Astrocyte (in vitro differentiated cells and primary cell): ENCODE data around the gene GRM5.

Experiments used
- EZH2 ChIP-seq: IDR thresholded peaks from 2 replicates; pipeline ENCODE4 v1.6.1; 2012; ENCODE audit warnings: mild to moderate bottlenecking, low read length, inconsistent platforms; ENCODE audit not compliant: insufficient read depth
- TF ChIP-seq, protein P1 (sequence below): IDR thresholded peaks from 2 replicates; pipeline ENCODE4 v1.5.1; 2011; ENCODE audit warnings: low read depth, mild to moderate bottlenecking, inconsistent platforms, low read length, moderate library complexity; ENCODE audit not compliant: insufficient read depth

GRCh38 chr11:88683024-88683423, 382.8 kb downstream of the GRM5 start:
- TF ChIP-seq, protein P1, sequence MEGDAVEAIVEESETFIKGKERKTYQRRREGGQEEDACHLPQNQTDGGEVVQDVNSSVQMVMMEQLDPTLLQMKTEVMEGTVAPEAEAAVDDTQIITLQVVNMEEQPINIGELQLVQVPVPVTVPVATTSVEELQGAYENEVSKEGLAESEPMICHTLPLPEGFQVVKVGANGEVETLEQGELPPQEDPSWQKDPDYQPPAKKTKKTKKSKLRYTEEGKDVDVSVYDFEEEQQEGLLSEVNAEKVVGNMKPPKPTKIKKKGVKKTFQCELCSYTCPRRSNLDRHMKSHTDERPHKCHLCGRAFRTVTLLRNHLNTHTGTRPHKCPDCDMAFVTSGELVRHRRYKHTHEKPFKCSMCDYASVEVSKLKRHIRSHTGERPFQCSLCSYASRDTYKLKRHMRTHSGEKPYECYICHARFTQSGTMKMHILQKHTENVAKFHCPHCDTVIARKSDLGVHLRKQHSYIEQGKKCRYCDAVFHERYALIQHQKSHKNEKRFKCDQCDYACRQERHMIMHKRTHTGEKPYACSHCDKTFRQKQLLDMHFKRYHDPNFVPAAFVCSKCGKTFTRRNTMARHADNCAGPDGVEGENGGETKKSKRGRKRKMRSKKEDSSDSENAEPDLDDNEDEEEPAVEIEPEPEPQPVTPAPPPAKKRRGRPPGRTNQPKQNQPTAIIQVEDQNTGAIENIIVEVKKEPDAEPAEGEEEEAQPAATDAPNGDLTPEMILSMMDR: no peak
- no peak for TF ChIP-seq EZH2
